K562 (cell line): ENCODE results near the gene PPP1R14C. TPM values are rescaled to one million over a fixed set of nuclear protein-coding genes. Genes with fewer than 3 reads are reported as not detected.

ENCODE experiments used
- CBFB ChIP-seq: sonication (generic); formaldehyde crosslinking; IDR thresholded peaks from 2 replicates; pipeline ENCODE4 v1.4.0; 2020; ENCODE audit warnings: mild to moderate bottlenecking, missing genetic modification reagents
- CBX1 ChIP-seq: sonication (generic); IDR thresholded peaks from 2 replicates; pipeline ENCODE4 v1.6.1; 2016; ENCODE audit warnings: antibody characterized with exemption, low read depth, mild to moderate bottlenecking
- GATAD2A ChIP-seq: fragments of 450-650 bp; IDR thresholded peaks from 2 replicates; pipeline ENCODE4 v1.6.1; 2017
- GATAD2B ChIP-seq: fragments of 450-650 bp; IDR thresholded peaks from 2 replicates; pipeline ENCODE4 v1.6.1; 2017; ENCODE audit warnings: mild to moderate bottlenecking, borderline replicate concordance
- NFATC3 ChIP-seq: fragments of 450-650 bp; IDR thresholded peaks from 2 replicates; pipeline ENCODE4 v1.6.1; 2017; ENCODE audit warnings: mild to moderate bottlenecking
- NFIC ChIP-seq: fragments of 450-650 bp; IDR thresholded peaks from 2 replicates; pipeline ENCODE4 v1.6.1; 2017; ENCODE audit warnings: mild to moderate bottlenecking, inconsistent platforms
- NR2F6 ChIP-seq: fragments of 450-650 bp; formaldehyde crosslinking; IDR thresholded peaks from 2 replicates; pipeline ENCODE4 v1.4.0; 2020; ENCODE audit warnings: mild to moderate bottlenecking
- PHB2 ChIP-seq: fragments of 450-650 bp; IDR thresholded peaks from 2 replicates; pipeline ENCODE4 v1.6.1; 2017; ENCODE audit warnings: low read depth
- SMARCA4 ChIP-seq: fragments of 450-650 bp; IDR thresholded peaks from 2 replicates; pipeline ENCODE4 v1.6.1; 2016
- STAG1 ChIP-seq: sonication (generic); formaldehyde crosslinking; IDR thresholded peaks from 2 replicates; pipeline ENCODE4 v1.5.0; 2020; ENCODE audit warnings: missing genetic modification reagents, borderline replicate concordance
- USF1 ChIP-seq: sonication (generic); formaldehyde crosslinking; IDR thresholded peaks from 2 replicates; pipeline ENCODE4 v1.9.0; 2022; ENCODE audit warnings: mild to moderate bottlenecking, missing genetic modification reagents
- VEZF1 ChIP-seq: fragments of 200-800 bp; sonication (Bioruptor generic); IDR thresholded peaks from 2 replicates; pipeline ENCODE4 v1.6.1; 2017; ENCODE audit warnings: missing genetic modification characterization, missing compliant biosample characterization
- YY1 ChIP-seq, 3 experiments: IDR thresholded peaks; 2 replicates each; pipeline ENCODE4 v1.6.1; 2011; ENCODE audit warnings: low read length in 2 of 3, mild to moderate bottlenecking in 2 of 3, moderate library complexity in 2 of 3, borderline replicate concordance in 1 of 3, control low read depth in 1 of 3, low read depth in 1 of 3; ENCODE audit not compliant: insufficient read depth in 3 of 3, insufficient replicate concordance in 2 of 3, control insufficient read depth in 1 of 3, insufficient read length in 1 of 3; ENCODE audit errors: extremely low read depth in 1 of 3
- ZBTB7A ChIP-seq: IDR thresholded peaks from 2 replicates; pipeline ENCODE4 v1.6.1; 2011; ENCODE audit warnings: low read depth, mild to moderate bottlenecking, low read length, moderate library complexity, borderline replicate concordance; ENCODE audit not compliant: control insufficient read depth
- ZNF197 ChIP-seq: fragments of 200-800 bp; sonication (Bioruptor generic); IDR thresholded peaks from 2 replicates; pipeline ENCODE4 v1.6.1; 2016; ENCODE audit warnings: low read depth, missing genetic modification characterization, missing compliant biosample characterization
- ZNF431 ChIP-seq: sonication (generic); formaldehyde crosslinking; IDR thresholded peaks from 2 replicates; pipeline ENCODE4 v1.8.0; 2022; ENCODE audit warnings: mild to moderate bottlenecking, missing genetic modification reagents
- polyA plus RNA-seq, 8 experiments: library from polyadenylated mRNA; depleted of rRNA in 4 of 8; stranded (reverse) in 5 of 8; unstranded in 3 of 8; fragments of >200 nt; fragmentation: Nextera tagmentation in 2 of 8; fragmentation: Illumina TruSeq in 1 of 8; extraction: Ambion mirVana in 2 of 8; extraction: Trizol in 1 of 8; gene quantifications; 2 replicates each; pipeline versions ENCODE4 v1.2.1 to v1.2.3, GENCODE V29; 2011 to 2014; ENCODE audit warnings: inconsistent platforms in 1 of 8, missing spikeins in 1 of 8
- total RNA-seq, 7 experiments: library from RNA; depleted of rRNA in 6 of 7; stranded (reverse); fragments of >200 nt in 6 of 7; fragmentation: Illumina TruSeq in 2 of 7; extraction: Trizol in 2 of 7; gene quantifications; 2 replicates each; pipeline versions ENCODE4 v1.2.1 to v1.2.3, GENCODE V29; 2011 to 2021; ENCODE audit warnings: low replicate concordance in 1 of 7
- TF ChIP-seq, protein P1 (sequence below): fragments of 250-450 bp; sonication (Bioruptor Pico); IDR thresholded peaks from 2 replicates; pipeline ENCODE4 v1.5.0; 2020; ENCODE audit warnings: mild to moderate bottlenecking, borderline replicate concordance
- TF ChIP-seq, protein P2 (sequence below): fragments of 250-450 bp; sonication (Bioruptor Pico); IDR thresholded peaks from 2 replicates; pipeline ENCODE4 v1.9.0; 2021; ENCODE audit warnings: mild to moderate bottlenecking
- TF ChIP-seq, protein P3 (sequence below): fragments of 450-650 bp; IDR thresholded peaks from 2 replicates; pipeline ENCODE4 v1.6.1; 2017; ENCODE audit warnings: antibody characterized with exemption, mild to moderate bottlenecking

PPP1R14C gene
- total and polyA plus RNA-seq, 9 of the 15 experiments (the other 6 are each of a cell fraction or from before 2014, with no cell fraction given) = 4.5 to 16.6 (median 11.9) TPM

DNA sequence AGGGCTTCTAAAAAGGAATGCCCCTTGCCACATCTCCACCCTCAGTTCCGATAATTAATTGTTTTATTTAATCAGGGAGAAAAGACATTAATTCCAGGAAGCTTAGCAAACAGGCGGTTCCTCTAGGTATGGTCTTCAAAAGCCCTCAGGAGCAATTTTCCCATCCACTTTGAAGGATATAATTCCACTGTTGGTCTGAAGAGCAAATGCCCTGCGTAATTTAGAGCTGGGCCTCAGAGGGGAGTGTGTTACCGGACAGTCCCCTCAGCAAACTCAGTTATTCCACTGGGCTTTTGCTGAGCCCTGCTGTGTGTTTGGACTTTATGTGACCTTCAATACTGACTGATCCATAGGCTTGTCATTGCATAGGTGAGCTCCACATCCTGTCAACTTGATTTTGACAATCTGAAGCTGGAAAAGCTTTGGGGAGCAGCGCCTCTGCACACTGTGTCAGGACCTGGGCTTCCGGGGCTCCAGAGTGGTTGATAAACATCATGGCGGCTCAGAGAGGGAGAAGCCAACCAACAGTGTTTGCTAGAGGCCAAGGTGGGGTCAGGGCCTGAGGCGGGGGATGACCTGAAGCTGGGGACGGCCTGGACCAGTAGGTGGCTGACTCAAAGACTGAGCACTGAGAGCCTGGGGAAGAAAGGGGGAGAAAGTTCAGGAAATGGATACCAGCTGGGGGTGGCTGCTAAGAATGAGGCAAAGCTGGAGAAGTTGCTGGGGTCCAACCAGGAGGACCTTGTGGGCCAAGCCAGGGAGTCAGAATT is 43.5 kb downstream of the PPP1R14C start (continued):
- TF ChIP-seq CBX1 (no peak), ZBTB7A (peak; percentile 62; the same call in 1 of the 2 replicates), NFATC3 (no peak), STAG1 (CRISPR knock-in tag) (no peak), NR2F6 (CRISPR knock-in tag) (no peak), USF1 (CRISPR knock-in tag) (no peak), GATAD2B (no peak), SMARCA4 (no peak), ZNF197 (no peak), CBFB (no peak), YY1 (IDR thresholded peaks at IDR 0.05; ENCODE audit: borderline replicate concordance in 1 of 3, control insufficient read depth in 1 of 3, extremely low read depth in 1 of 3, insufficient read depth in 3 of 3, insufficient read length in 1 of 3, insufficient replicate concordance in 2 of 3, low read depth in 1 of 3, low read length in 2 of 3) (peak in 2 of 3 experiments; percentile 55 to 80), GATAD2A (peak; percentile 19; the same call in 1 of the 2 replicates), VEZF1 (CRISPR knock-in tag) (no peak; the same call in 1 of the 2 replicates), ZNF431 (CRISPR knock-in tag) (no peak), NFIC (no peak), PHB2 (no peak)
- TF ChIP-seq, protein P1, sequence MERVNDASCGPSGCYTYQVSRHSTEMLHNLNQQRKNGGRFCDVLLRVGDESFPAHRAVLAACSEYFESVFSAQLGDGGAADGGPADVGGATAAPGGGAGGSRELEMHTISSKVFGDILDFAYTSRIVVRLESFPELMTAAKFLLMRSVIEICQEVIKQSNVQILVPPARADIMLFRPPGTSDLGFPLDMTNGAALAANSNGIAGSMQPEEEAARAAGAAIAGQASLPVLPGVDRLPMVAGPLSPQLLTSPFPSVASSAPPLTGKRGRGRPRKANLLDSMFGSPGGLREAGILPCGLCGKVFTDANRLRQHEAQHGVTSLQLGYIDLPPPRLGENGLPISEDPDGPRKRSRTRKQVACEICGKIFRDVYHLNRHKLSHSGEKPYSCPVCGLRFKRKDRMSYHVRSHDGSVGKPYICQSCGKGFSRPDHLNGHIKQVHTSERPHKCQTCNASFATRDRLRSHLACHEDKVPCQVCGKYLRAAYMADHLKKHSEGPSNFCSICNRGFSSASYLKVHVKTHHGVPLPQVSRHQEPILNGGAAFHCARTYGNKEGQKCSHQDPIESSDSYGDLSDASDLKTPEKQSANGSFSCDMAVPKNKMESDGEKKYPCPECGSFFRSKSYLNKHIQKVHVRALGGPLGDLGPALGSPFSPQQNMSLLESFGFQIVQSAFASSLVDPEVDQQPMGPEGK (CRISPR knock-in tag) = no peak
- TF ChIP-seq, protein P2, sequence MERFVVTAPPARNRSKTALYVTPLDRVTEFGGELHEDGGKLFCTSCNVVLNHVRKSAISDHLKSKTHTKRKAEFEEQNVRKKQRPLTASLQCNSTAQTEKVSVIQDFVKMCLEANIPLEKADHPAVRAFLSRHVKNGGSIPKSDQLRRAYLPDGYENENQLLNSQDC (CRISPR knock-in tag) = no peak
- TF ChIP-seq, protein P3, sequence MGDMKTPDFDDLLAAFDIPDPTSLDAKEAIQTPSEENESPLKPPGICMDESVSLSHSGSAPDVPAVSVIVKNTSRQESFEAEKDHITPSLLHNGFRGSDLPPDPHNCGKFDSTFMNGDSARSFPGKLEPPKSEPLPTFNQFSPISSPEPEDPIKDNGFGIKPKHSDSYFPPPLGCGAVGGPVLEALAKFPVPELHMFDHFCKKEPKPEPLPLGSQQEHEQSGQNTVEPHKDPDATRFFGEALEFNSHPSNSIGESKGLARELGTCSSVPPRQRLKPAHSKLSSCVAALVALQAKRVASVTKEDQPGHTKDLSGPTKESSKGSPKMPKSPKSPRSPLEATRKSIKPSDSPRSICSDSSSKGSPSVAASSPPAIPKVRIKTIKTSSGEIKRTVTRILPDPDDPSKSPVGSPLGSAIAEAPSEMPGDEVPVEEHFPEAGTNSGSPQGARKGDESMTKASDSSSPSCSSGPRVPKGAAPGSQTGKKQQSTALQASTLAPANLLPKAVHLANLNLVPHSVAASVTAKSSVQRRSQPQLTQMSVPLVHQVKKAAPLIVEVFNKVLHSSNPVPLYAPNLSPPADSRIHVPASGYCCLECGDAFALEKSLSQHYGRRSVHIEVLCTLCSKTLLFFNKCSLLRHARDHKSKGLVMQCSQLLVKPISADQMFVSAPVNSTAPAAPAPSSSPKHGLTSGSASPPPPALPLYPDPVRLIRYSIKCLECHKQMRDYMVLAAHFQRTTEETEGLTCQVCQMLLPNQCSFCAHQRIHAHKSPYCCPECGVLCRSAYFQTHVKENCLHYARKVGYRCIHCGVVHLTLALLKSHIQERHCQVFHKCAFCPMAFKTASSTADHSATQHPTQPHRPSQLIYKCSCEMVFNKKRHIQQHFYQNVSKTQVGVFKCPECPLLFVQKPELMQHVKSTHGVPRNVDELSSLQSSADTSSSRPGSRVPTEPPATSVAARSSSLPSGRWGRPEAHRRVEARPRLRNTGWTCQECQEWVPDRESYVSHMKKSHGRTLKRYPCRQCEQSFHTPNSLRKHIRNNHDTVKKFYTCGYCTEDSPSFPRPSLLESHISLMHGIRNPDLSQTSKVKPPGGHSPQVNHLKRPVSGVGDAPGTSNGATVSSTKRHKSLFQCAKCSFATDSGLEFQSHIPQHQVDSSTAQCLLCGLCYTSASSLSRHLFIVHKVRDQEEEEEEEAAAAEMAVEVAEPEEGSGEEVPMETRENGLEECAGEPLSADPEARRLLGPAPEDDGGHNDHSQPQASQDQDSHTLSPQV = peak; percentile 57; the same call in 1 of the 2 replicates
